Forelimb muscle (tissue), 1 donor: ENCODE data around the gene CLASP2. TPM values are rescaled to one million over a fixed set of nuclear protein-coding genes. Genes with fewer than 3 reads are reported as not detected.
"Not testable (repeated sequence)": the region's sequence is repeated elsewhere in the genome, so short reads cannot be mapped to it uniquely, and the experiment has no call there.

Experiments
- DNase-seq: peaks from one replicate; pipeline ENCODE4 v3.0.0-alpha.2; 2013; ENCODE audit warnings: low read depth
- polyA plus RNA-seq: library from polyadenylated mRNA; unstranded; fragments of 120-200 nt; gene quantifications from one replicate; pipeline ENCODE4 v1.2.1, GENCODE V29; 2013; ENCODE audit not compliant: insufficient read length

Gene CLASP2
- polyA plus RNA-seq = 50.2 TPM

GRCh38 chr3:33717866-33718594, at the start of gene CLASP2:
Gene CLASP2, minus strand, starts transcription at chr3:33718254. Its CDS starts 252 bp downstream, at chr3:33718002.
- peak; percentile 61 for DNase-seq

DNA sequence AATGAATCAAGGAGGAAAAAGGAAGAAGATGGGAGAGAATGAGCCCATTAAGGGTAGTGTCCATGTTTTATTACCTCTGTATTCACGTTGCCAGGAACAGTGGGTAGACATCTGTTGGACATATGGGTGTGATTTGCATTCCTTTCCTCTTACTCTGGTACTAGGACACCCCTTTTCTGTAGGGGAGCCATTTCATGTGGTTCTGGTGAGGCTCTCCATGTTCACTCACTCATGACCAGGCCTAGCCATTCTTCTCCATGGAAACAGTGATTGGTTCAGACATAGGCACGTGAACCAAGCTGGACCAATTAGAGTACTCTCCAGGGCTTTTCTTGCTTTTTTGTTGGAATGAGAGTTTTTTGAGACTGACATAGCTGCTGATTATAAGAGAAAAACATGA, 40.8 kb upstream of the CLASP2 start:
- DNase-seq = no peak

GRCh38 chr3:33758281-33758680, 40.2 kb upstream of the CLASP2 start:
- DNase-seq = no peak

DNA sequence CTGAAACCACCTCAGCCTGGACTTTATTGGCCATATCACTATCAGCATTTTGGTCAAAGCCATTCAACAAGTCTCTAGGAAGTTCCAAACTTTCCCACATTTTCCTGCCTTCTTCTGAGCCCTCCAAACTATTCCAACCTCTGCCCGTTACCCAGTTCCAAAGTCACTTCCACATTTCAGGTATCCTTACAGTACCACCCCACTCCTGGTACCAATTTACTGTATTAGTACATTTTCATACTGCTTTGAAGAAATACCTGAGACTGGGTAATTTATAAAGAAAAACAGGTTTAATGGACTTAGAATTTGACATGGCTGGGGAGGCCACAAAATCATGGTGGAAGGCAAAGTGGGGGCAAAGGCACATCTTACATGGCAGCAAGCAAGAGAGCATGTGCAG, 36.3 kb upstream of the CLASP2 start:
- not testable (repeated sequence) for DNase-seq

GRCh38 chr3:33751336-33751735, 33.3 kb upstream of the CLASP2 start:
- no peak for DNase-seq

DNA sequence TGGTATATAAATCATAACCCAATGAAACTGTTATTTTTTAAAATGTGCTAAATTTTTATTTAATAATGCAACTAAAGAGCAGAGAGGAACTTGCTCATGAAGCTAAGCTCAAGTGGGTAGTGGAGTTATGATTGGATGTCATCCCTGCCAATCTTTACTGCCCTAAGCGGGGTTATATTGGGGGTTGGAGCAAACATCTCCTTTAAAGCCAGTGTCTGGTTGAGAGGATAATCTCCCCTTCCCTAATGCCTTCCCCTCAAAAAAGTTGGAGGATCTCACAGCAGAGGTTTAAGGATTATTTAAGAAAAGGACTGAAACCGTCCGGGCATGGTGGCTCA, 32.1 kb upstream of the CLASP2 start:
- DNase-seq = no peak

DNA sequence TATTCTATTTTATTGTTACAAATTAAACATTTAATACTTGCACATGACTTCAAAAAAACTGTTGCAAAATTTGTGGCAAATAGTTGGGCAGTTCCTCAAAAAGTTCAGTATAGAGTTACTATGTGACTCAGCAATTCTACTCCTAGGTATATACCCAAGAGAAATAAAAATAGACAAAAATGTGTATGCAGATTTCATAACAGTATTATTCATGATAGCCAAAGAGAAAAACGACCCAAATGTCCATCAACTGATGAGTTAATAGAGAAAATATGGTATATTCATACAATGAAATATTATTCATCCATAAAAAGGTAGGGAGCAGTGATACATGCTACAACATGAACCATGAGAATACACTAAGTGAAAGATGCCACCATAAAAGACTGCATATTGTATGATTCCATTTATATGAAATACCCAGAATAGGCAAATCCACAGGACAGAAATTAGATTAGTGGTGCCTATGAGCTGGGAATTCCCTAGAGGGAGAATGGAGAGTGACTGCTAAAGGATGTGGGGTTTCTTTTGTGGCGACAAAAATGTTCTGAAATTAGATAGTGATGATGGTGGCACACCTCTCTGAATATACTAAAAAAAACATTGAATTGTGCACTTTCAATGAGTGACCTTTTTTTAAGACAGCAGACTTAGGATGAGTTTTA, 31.6 kb upstream of the CLASP2 start:
- DNase-seq = no peak

DNA sequence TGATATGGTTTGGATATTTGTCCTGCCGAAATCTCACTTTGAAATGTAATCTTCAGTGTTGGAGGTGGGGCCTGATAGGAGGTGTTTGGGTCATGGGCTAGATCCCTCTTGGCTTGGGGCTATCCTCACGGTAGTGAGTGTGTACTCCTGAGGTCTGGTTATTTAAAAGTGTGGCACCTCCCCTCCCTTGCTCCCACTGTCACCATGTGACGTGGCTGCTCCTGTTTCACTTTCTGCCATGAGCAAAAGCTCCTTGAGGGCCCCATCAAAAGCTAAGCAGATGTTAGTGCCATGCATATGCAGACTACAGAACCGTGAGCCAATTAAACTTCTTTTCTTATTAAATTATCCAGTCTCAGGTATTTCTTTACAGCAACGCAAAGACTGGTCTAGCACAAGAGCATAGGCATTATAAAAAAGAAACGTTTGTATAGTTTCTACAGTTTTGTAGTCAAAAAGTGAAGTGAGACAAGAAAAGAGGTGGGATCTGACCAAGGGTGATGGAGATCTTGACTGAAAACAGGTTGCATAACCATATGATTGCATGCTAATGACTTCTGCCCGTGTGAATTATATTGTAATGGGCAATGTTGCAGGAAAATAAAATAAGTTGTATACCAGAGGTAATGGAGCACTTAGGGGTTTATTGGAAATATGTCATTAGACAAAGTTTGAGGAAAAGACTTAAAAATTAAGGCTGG, 28.5 kb upstream of the CLASP2 start:
- no peak for DNase-seq

- no peak for DNase-seq
These were observed 19.1 kb upstream of the CLASP2 start for GRCh38 chr3:33737146-33737545.

GRCh38 chr3:33732394-33732793, 14.3 kb upstream of the CLASP2 start:
- no peak for DNase-seq

DNA sequence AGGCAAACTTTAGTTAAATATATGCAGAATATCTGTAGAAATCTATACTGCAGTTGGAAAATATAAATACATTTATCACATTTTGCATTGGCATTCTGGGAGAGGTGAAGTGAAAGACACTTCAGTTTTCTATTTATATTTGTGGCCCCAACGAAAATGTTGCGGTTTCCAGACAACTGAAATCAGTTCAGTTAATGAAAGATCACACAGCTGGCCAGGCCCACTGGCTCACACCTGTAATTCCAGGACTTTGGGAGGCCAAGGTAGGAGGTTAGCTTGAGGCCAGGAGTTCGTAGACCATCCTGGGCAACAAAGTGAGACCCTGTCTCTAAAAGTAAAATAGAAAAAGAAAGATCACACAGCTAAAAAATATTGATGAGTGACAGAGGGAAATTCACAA, 11.9 kb upstream of the CLASP2 start:
- no peak for DNase-seq

GRCh38 chr3:33724256-33724655, 6.2 kb upstream of the CLASP2 start:
- DNase-seq = no peak

GRCh38 chr3:33722626-33723370, 4.7 kb upstream of the CLASP2 start:
- DNase-seq = no peak

DNA sequence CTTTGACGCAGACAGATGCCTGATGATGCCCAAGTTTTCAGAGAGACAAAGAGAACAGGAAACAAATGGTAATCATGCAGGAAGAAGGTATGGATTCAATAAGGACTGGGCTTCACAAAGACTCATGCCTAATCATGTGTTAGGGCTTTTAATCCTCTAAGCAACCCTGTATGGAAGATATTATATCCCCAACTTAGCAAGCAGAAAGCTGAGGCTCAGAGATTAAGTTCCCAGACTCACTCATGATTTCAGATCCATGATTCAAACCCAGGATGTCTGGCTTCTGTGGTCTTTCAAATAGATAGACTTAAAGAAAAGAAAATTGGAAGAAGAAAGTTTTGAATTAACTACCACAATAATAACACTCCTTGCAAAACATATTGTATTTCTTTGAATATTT, 4.1 kb upstream of the CLASP2 start:
- DNase-seq = no peak

DNA sequence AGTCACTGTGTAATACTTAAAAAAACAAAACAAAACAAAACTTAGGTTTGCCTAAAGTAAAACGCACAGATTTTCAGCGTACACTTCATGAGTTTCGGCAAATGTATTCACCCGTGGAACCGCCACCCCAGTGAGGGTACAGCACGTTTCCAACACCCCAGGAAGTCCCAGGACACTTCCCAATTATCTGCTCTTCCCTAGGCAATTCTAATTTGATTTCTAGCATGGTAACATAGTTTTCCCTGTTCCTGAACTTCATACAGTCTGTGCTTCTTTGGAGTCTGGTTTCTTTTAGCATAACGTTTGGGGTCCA, 497 bp upstream of the CLASP2 start:
- DNase-seq = no peak

- DNase-seq = no peak
These were observed 513 bp downstream of the CLASP2 start for GRCh38 chr3:33717616-33717865.

DNA sequence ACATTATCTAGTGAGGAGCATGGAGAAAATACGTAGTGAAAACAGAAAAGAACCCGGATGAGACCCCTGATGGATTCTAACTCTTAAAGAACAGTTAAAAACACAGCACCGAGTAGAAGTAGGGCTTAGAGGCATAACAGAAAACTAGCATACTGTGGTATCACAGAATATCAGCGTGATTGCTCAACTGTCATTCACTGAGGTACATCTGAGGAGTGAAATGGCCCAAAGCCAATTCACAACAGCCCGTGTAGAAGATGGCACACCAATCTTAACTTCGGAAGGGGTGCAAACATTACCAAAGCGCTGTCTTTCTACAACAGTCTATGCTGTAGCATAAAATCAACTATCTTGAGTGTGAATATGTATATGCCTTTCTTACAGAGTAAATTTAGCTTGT, 1.8 kb downstream of the CLASP2 start:
- no peak for DNase-seq

DNA sequence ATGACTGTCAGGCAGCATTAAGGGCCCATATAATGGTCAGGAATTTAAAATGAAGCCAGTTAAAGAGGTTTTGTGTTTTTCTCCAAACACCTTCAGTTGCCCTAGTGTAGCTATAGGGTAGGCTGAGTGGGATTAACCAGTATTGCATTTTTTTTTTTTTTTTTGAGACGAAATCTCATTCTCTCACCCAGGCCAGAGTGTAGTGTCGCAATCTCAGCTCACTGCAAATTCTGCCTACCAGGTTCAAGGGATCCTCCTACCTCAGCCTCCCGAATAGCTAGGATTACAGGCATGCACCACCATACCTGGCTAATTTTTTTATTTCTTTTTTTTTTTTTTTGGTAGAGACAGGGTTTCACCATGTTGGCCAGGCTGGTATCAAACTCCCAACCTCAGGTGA, 7.0 kb downstream of the CLASP2 start:
- DNase-seq = no peak

DNA sequence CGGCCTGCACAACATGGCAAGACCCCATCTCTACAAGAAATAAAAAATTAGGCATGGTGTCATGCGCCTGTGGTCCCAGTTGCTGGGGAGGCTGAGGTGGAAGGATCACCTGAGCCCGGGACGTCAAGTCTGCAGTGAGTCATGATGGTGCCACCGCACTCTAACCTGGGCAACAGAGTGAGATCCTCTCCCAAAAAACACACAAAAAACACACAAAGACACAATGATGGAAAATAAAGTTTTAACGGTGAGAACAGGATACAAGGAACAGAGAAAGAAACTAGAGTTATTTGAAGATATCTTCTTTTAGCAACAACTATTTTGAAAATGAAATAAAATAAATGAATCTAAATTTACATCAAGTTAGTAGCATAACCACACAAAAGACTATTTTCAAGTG, 12.0 kb downstream of the CLASP2 start:
- no peak for DNase-seq

- DNase-seq = no peak
These were observed 13.2 kb downstream of the CLASP2 start for GRCh38 chr3:33704891-33705290.

DNA sequence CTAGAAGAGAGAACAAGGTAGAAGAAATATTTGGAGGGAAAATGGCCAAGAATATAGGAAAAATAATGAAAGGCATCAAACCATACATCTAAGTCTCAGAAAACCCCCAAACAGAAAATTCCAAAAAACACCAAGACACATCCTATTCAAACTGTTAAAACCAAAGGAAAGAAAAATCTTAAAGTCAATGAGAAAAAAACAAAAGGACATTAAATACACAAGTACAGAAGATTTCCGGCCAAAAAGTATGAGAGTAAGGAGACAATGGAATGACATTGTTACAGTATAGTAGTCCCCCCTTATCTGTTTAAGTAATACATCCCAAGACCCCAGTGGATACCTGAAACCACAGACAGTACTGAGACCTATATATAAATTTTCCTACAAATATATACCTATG, 18.8 kb downstream of the CLASP2 start:
- DNase-seq = no peak

DNA sequence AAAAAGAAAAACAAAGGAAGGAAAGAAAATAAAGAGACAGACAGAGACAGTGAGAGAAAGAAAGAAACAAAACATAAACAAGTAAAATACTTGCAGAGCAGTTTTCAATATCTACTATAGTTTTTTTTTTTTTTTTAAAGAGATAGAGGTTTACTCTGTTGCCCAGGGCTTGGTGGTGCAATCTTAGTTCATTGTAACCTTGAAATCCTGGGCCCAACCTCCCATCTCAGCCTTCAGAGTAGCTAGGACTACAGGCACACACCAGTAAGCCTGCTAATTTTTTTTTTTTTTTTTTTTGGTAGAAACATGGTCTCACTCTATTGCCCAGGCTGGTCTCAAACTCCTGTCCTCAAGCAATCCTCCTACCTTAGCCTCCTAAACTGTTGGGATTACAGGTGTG, 23.1 kb downstream of the CLASP2 start:
- DNase-seq = no peak

DNA sequence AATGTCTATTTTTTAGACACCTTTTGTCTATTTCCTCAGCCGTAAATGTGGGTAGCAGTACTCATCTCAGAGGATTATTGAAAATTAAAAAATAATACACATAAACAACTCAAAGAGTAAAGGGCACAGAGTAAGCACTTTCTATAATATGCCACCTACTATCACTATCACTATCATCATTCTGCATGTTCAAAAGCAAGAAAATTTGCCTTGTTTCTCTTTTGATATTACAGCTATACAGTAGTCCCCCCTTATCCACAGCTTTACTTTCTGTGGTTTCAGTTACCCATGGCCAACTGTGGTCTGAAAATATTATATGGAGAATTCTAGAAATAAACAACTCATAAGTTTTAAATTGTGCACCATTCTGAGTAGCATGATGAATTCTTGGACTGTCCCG, 27.7 kb downstream of the CLASP2 start:
- no peak for DNase-seq
